K562 (cell line): ENCODE data around the gene SRD5A1. TPM values are rescaled to one million over a fixed set of nuclear protein-coding genes. Genes with fewer than 3 reads are reported as not detected.

ENCODE experiments used
- ATAC-seq: fragments of 200-7000 bp; cut with Tn5 transposase; 3 replicates; pipeline ENCODE4 v1.9.1; 2020; ENCODE audit warnings: moderate library complexity
- BruUV-seq: library from RNA; stranded (reverse); fragments of 400-500 nt; replicated peaks from 2 replicates; lab custom pipeline; 2021; lab: Mats Ljungman, UMichigan
- CTCF ChIA-PET: fragments of 300-600 bp; formaldehyde crosslinking; extraction: SDS; loops from one replicate; lab custom pipeline; 2021; ENCODE audit warnings: low intra/inter-chr PET ratio; lab: Yijun Ruan, JAX
- POLR2A ChIA-PET: fragments of 300-600, 350-650 bp; sonication (Branson Sonifier 250); formaldehyde crosslinking; extraction: SDS; loops from one replicate; lab custom pipeline; 2021; ENCODE audit warnings: antibody characterized with exemption, inconsistent platforms; lab: Yijun Ruan, JAX
- DNase-seq, 4 experiments: peaks; one replicate each; pipeline versions ENCODE4 v3.0.0 to v3.0.0-alpha.2; 2011 to 2018; ENCODE audit warnings: low spot score in 3 of 4, mixed read lengths in 3 of 4; ENCODE audit errors: extremely low read depth in 1 of 4
- FAIRE-seq: peaks from 2 replicates; lab custom pipeline; 2011; peaks lifted over from hg19 to GRCh38; lab: Jason Lieb, UNC
- H2AFZ ChIP-seq: 2 replicates; pipeline ENCODE4 v1.6.0; 2011; ENCODE audit warnings: low read depth, low read length, control low read depth, inconsistent platforms
- H3K27ac ChIP-seq: fragments of 200-600 bp; 3 replicates; pipeline ENCODE4 v1.8.0; 2011; ENCODE audit warnings: low read depth, mild to moderate bottlenecking, control low read depth, inconsistent platforms, low read length, moderate library complexity, mixed read lengths; ENCODE audit errors: extremely low read depth
- H3K27me3 ChIP-seq, 2 experiments: fragments of 300-600 bp in 1 of 2; 2 replicates in 1 of 2; 3 replicates in 1 of 2; pipeline versions ENCODE4 v1.6.0 to v1.8.0; 2011; ENCODE audit warnings: inconsistent platforms in 2 of 2, low read length in 2 of 2, mild to moderate bottlenecking in 1 of 2, mixed read lengths in 1 of 2, moderate library complexity in 1 of 2; ENCODE audit not compliant: control insufficient read depth in 2 of 2, insufficient read depth in 2 of 2
- H3K36me3 ChIP-seq: fragments of 300-600 bp; 3 replicates; pipeline ENCODE4 v1.8.0; 2011; ENCODE audit warnings: mild to moderate bottlenecking, low read length, inconsistent platforms; ENCODE audit not compliant: control insufficient read depth, insufficient read depth
- H3K4me1 ChIP-seq, 2 experiments: fragments of 200-600 bp in 1 of 2; replicated peaks in 1 of 2; 2 replicates in 1 of 2; 3 replicates in 1 of 2; pipeline versions ENCODE4 v1.5.1 to v1.8.0; 2011; ENCODE audit warnings: inconsistent platforms in 2 of 2, low read length in 2 of 2, mild to moderate bottlenecking in 1 of 2, mixed read lengths in 1 of 2, moderate library complexity in 1 of 2; ENCODE audit not compliant: control insufficient read depth in 2 of 2, insufficient read depth in 2 of 2
- H3K4me2 ChIP-seq: 2 replicates; pipeline ENCODE4 v1.6.1; 2011; ENCODE audit warnings: low read length, control low read depth, inconsistent platforms, mixed read lengths; ENCODE audit not compliant: insufficient read depth
- H3K4me3 ChIP-seq: fragments of 200-600 bp; sonication (generic), shearing (Covaris generic); 2 replicates; pipeline ENCODE4 v1.5.1; 2016; ENCODE audit warnings: control low read depth, inconsistent platforms
- H3K79me2 ChIP-seq: fragments of 200-600 bp; 3 replicates; pipeline ENCODE4 v1.8.0; 2011; ENCODE audit warnings: low read length, inconsistent platforms; ENCODE audit not compliant: control insufficient read depth, insufficient read depth
- H3K9ac ChIP-seq, 2 experiments: 2 replicates each; pipeline versions ENCODE4 v1.6.0 to v1.6.1; 2011; ENCODE audit warnings: low read depth in 2 of 2, low read length in 2 of 2, control low read depth in 1 of 2, inconsistent platforms in 1 of 2, mild to moderate bottlenecking in 1 of 2, mixed read lengths in 1 of 2; ENCODE audit not compliant: insufficient read depth in 1 of 2
- H3K9me1 ChIP-seq: one replicate; pipeline ENCODE4 v1.6.0; 2011; ENCODE audit warnings: inconsistent platforms, mild to moderate bottlenecking, low read length, moderate library complexity; ENCODE audit not compliant: control insufficient read depth, insufficient read depth
- H3K9me3 ChIP-seq: replicated peaks from 2 replicates; pipeline ENCODE4 v1.5.1; 2011; ENCODE audit warnings: low read depth, low read length, inconsistent platforms; ENCODE audit not compliant: control insufficient read depth, insufficient read depth
- H4K20me1 ChIP-seq: replicated peaks from 2 replicates; pipeline ENCODE4 v1.6.1; 2011; ENCODE audit warnings: low read length, inconsistent platforms, mixed read lengths; ENCODE audit not compliant: control insufficient read depth, insufficient read depth
- BCOR ChIP-seq: fragments of 450-650 bp; IDR thresholded peaks from 2 replicates; pipeline ENCODE4 v1.6.1; 2016
- BRD4 ChIP-seq: fragments of 200-600 bp; sonication (generic); IDR thresholded peaks from 2 replicates; pipeline ENCODE4 v1.6.1; 2017; ENCODE audit warnings: inconsistent platforms
- CGGBP1 ChIP-seq: fragments of 250-450 bp; sonication (Bioruptor Pico); IDR thresholded peaks from 2 replicates; pipeline ENCODE4 v1.9.0; 2021; ENCODE audit warnings: mild to moderate bottlenecking
- GABPB2 ChIP-seq: fragments of 250-450 bp; sonication (Bioruptor Pico); conservative IDR thresholded peaks from 2 replicates; pipeline ENCODE4 v1.5.1; 2021; ENCODE audit warnings: mild to moderate bottlenecking
- MAFK ChIP-seq: IDR thresholded peaks from 2 replicates; pipeline ENCODE4 v1.6.1; 2011; ENCODE audit warnings: low read length, improper control_type of control experiment
- PML ChIP-seq: IDR thresholded peaks from 2 replicates; pipeline ENCODE4 v1.6.1; 2012; ENCODE audit warnings: low read length, inconsistent platforms
- ZBED1 ChIP-seq: IDR thresholded peaks from 2 replicates; pipeline ENCODE4 v1.6.1; 2014
- ZNF274 ChIP-seq: IDR thresholded peaks from 2 replicates; pipeline ENCODE4 v1.6.1; 2011; ENCODE audit warnings: low read depth, mild to moderate bottlenecking, low read length, moderate library complexity, borderline replicate concordance
- ZNF347 ChIP-seq: fragments of 450-650 bp; formaldehyde crosslinking; IDR thresholded peaks from 2 replicates; pipeline ENCODE4 v1.4.0; 2020; ENCODE audit warnings: low read depth, mild to moderate bottlenecking, moderate library complexity
- ZNF584 ChIP-seq: fragments of 200-800 bp; sonication (Bioruptor generic); IDR thresholded peaks from 2 replicates; pipeline ENCODE4 v1.6.1; 2016; ENCODE audit warnings: low read depth, mild to moderate bottlenecking, missing genetic modification characterization, missing compliant biosample characterization
- ZNF76 ChIP-seq: fragments of 250-450 bp; sonication (Bioruptor Pico); IDR thresholded peaks from 2 replicates; pipeline ENCODE4 v1.4.0; 2020; ENCODE audit warnings: mild to moderate bottlenecking, moderate library complexity, borderline replicate concordance
- WGBS: fragments of 100-300 bp; shearing (Covaris generic); methylation state at CpG from one replicate; pipeline ENCODE4 v1.1.6; 2016; ENCODE audit warnings: low coverage, mixed read lengths; ENCODE audit not compliant: insufficient coverage; ENCODE audit errors: missing lambda C conversion rate; 5-methylcytosine and 5-hydroxymethylcytosine counted together
- in situ Hi-C: fragments of 300-500 bp; cut with MboI; formaldehyde crosslinking; loops from 4 replicates; pipeline ENCODE4 v1.15.0; 2018; ENCODE audit warnings: inconsistent platforms, mixed read lengths
- intact Hi-C: fragments of 100-400 bp; cut with micrococcal nuclease; formaldehyde crosslinking; loops from 2 replicates; pipeline ENCODE4 v1.14.2; 2022
- polyA plus RNA-seq, 8 experiments: library from polyadenylated mRNA; depleted of rRNA in 4 of 8; stranded (reverse) in 5 of 8; unstranded in 3 of 8; fragments of >200 nt; fragmentation: Nextera tagmentation in 2 of 8; fragmentation: Illumina TruSeq in 1 of 8; extraction: Ambion mirVana in 2 of 8; extraction: Trizol in 1 of 8; gene quantifications; 2 replicates each; pipeline versions ENCODE4 v1.2.1 to v1.2.3, GENCODE V29; 2011 to 2014; ENCODE audit warnings: inconsistent platforms in 1 of 8, missing spikeins in 1 of 8
- total RNA-seq, 7 experiments: library from RNA; depleted of rRNA in 6 of 7; stranded (reverse); fragments of >200 nt in 6 of 7; fragmentation: Illumina TruSeq in 2 of 7; extraction: Trizol in 2 of 7; gene quantifications; 2 replicates each; pipeline versions ENCODE4 v1.2.1 to v1.2.3, GENCODE V29; 2011 to 2021; ENCODE audit warnings: low replicate concordance in 1 of 7
- TF ChIP-seq, protein P1 (sequence below): IDR thresholded peaks from 2 replicates; pipeline ENCODE4 v1.6.1; 2011; ENCODE audit warnings: borderline replicate concordance, low read depth, mild to moderate bottlenecking, moderate library complexity, low read length; ENCODE audit not compliant: insufficient read depth, poor library complexity, severe bottlenecking
- TF ChIP-seq, protein P2 (sequence below), 2 experiments: fragments of 200-800 bp in 1 of 2; sonication (Bioruptor generic) in 1 of 2; sonication (generic) in 1 of 2; formaldehyde crosslinking in 1 of 2; IDR thresholded peaks in 1 of 2; conservative IDR thresholded peaks in 1 of 2; 2 replicates each; pipeline versions ENCODE4 v1.5.0 to v1.6.1; 2016 to 2020; ENCODE audit warnings: missing compliant biosample characterization in 1 of 2, missing genetic modification characterization in 1 of 2, missing genetic modification reagents in 1 of 2
- TF ChIP-seq, protein P3 (sequence below): fragments of 250-450 bp; sonication (Bioruptor Pico); IDR thresholded peaks from 2 replicates; pipeline ENCODE4 v1.5.0; 2021

SRD5A1 gene
- total and polyA plus RNA-seq, 9 of the 15 experiments (the other 6 are each of a cell fraction or from before 2014, with no cell fraction given), result 1.3 to 22.6 (median 8.1) TPM

DNA sequence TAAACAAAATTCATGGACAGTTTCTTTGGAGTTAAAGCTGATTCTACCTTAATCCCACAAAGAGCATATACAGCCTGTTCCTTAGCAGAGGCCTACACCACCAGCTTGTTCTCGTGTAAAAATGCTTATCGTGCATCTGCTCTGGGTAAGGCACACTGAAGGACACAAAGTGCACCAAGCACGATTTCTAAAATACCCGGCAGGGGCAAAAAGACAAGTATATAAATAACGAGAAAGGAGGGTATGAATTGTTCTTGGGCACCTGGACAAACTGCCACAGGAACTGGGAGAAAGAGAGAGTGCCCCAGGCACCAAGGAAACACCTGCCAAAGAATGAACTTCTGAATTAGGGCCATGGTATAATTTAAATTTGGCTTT lies 25.7 kb upstream of the SRD5A1 start:
- TF ChIP-seq ZNF347 (CRISPR knock-in tag) (no peak), BRD4 (no peak), GABPB2 (CRISPR knock-in tag) (no peak), ZNF274 (no peak), CGGBP1 (no peak), ZNF76 (CRISPR knock-in tag) (no peak), ZNF584 (CRISPR knock-in tag) (no peak), PML (no peak), BCOR (no peak), ZBED1 (no peak), MAFK (no peak)
- TF ChIP-seq, protein P1, sequence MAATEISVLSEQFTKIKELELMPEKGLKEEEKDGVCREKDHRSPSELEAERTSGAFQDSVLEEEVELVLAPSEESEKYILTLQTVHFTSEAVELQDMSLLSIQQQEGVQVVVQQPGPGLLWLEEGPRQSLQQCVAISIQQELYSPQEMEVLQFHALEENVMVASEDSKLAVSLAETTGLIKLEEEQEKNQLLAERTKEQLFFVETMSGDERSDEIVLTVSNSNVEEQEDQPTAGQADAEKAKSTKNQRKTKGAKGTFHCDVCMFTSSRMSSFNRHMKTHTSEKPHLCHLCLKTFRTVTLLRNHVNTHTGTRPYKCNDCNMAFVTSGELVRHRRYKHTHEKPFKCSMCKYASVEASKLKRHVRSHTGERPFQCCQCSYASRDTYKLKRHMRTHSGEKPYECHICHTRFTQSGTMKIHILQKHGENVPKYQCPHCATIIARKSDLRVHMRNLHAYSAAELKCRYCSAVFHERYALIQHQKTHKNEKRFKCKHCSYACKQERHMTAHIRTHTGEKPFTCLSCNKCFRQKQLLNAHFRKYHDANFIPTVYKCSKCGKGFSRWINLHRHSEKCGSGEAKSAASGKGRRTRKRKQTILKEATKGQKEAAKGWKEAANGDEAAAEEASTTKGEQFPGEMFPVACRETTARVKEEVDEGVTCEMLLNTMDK, result no peak
- TF ChIP-seq, protein P2, sequence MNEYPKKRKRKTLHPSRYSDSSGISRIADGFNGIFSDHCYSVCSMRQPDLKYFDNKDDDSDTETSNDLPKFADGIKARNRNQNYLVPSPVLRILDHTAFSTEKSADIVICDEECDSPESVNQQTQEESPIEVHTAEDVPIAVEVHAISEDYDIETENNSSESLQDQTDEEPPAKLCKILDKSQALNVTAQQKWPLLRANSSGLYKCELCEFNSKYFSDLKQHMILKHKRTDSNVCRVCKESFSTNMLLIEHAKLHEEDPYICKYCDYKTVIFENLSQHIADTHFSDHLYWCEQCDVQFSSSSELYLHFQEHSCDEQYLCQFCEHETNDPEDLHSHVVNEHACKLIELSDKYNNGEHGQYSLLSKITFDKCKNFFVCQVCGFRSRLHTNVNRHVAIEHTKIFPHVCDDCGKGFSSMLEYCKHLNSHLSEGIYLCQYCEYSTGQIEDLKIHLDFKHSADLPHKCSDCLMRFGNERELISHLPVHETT (CRISPR knock-in tag; conservative IDR thresholded peaks at IDR 0.05 in 1 of 2, IDR thresholded peaks at IDR 0.05 in 1 of 2), result no peak
- TF ChIP-seq, protein P3, sequence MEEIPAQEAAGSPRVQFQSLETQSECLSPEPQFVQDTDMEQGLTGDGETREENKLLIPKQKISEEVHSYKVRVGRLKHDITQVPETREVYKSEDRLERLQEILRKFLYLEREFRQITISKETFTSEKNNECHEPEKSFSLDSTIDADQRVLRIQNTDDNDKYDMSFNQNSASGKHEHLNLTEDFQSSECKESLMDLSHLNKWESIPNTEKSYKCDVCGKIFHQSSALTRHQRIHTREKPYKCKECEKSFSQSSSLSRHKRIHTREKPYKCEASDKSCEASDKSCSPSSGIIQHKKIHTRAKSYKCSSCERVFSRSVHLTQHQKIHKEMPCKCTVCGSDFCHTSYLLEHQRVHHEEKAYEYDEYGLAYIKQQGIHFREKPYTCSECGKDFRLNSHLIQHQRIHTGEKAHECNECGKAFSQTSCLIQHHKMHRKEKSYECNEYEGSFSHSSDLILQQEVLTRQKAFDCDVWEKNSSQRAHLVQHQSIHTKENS (CRISPR knock-in tag), result no peak
- WGBS, result 92% methylated on average over 5 of the region's 5 CpGs
- ATAC-seq (no peak), FAIRE-seq (peak; percentile 29), DNase-seq (no peak)
- Histone ChIP-seq H3K9me3 (no peaks in the 10 kb centered on the region), H3K4me3 (no peak overlapping the region), H3K27me3 (no peaks in the 10 kb centered on the region), H3K4me2 (no peak overlapping the region), H3K9ac (no peak overlapping the region), H2AFZ (no peak overlapping the region), H3K36me3 (peaks cover 97% of the 10 kb centered on the region), H3K27ac (no peak overlapping the region), H3K9me1 (no peaks in the 10 kb centered on the region), H4K20me1 (peaks cover 3% of the 10 kb centered on the region), H3K79me2 (peaks cover 17% of the 10 kb centered on the region), H3K4me1 (no peaks in the 10 kb centered on the region)
- in situ Hi-C loops (no loop called here), intact Hi-C loops (no loop called here)
- POLR2A ChIA-PET, result interaction anchor here (0.7 to 1.9 kb wide), 3 partner anchors 11 to 35 kb away, joined by 3 to 4 read pairs (median 4); no protein-coding TSS in a partner anchor
- CTCF ChIA-PET, result no interaction called here
- no TSS peak for BruUV-seq
